ENCODE data around the gene SPNS3. TPM values are rescaled to one million over a fixed set of nuclear protein-coding genes. Genes with fewer than 3 reads are reported as not detected.

Gene SPNS3
- total RNA-seq, 4 donors from 2014 or later = not detected

DNA sequence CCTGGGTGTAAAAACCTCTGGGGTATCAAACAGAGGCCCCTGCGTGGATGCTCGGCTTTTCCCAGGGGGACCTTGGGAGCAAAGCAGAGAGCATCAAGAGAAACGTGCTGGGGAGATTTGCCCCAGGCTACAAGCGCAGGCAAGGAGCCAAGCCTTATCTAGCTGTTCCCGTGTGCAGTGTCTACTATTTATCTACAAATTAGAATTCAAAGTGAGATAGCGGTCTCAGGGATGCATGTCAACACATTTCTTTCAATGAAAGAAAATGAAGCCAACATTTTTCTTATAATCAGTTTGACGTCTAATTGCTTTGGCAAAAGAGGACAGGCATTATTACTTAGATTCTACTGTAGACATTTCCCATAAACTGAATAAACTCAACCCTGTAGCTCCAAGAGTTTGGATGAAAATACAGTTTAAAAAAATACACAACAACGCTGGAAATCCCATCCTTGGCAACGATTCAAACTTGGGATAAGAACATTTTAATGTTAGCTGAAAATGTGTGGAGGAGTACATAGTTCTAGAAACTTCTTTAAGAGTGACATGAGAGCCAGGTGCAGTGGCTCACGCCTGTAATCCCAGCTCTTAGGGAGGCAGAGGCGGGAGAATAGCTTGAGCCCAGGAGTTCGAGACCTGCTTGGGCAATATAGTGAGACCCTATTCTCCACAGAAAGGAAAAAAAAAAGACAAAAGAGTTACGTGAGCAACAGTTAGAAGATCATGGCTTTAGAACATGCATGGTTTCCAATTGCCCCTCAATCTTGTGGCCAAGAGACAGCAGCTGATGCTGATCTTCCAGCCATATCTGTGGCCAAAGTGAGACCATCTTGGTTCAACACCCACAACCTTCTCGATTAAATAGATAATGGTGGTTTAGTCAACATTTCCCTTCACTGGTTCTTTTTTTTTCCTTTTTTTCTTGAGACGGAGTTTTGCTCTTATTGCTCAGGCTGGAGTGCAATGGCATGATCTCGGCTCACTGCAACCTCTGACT, 7.2 kb downstream of the SPNS3 start:
- H3K4me1 ChIP-seq = no peaks in the 10 kb centered on the region
- H3K36me3 ChIP-seq = no peaks in the 10 kb centered on the region
- H3K27ac ChIP-seq = no peak overlapping the region
- H3K27me3 ChIP-seq = no peaks in the 10 kb centered on the region
- in situ Hi-C loops (cut with MboI; ENCODE audit: low sequenced_read_pairs in 4 of 4) = loop anchor here in 2 of 4 donors (25.0 kb wide), 1 partner anchor 196 kb away; the partner anchor contains the start of gene ALOX15 (in 2 of the 2)
- TF ChIP-seq, protein P1, sequence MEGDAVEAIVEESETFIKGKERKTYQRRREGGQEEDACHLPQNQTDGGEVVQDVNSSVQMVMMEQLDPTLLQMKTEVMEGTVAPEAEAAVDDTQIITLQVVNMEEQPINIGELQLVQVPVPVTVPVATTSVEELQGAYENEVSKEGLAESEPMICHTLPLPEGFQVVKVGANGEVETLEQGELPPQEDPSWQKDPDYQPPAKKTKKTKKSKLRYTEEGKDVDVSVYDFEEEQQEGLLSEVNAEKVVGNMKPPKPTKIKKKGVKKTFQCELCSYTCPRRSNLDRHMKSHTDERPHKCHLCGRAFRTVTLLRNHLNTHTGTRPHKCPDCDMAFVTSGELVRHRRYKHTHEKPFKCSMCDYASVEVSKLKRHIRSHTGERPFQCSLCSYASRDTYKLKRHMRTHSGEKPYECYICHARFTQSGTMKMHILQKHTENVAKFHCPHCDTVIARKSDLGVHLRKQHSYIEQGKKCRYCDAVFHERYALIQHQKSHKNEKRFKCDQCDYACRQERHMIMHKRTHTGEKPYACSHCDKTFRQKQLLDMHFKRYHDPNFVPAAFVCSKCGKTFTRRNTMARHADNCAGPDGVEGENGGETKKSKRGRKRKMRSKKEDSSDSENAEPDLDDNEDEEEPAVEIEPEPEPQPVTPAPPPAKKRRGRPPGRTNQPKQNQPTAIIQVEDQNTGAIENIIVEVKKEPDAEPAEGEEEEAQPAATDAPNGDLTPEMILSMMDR (IDR thresholded peaks at IDR 0.05 in 4 of 5, conservative IDR thresholded peaks at IDR 0.05 in 1 of 5) = no peak
- no peak for TF ChIP-seq POLR2A (IDR thresholded peaks at IDR 0.05)
- DNase-seq (no peak), ATAC-seq (no peak)
- no peak overlapping the region for H3K4me3 ChIP-seq
- intact Hi-C loops (cut with DNase I; ENCODE audit: low total_unique reads) = no loop called here
- no peaks in the 10 kb centered on the region for H3K9me3 ChIP-seq

DNA sequence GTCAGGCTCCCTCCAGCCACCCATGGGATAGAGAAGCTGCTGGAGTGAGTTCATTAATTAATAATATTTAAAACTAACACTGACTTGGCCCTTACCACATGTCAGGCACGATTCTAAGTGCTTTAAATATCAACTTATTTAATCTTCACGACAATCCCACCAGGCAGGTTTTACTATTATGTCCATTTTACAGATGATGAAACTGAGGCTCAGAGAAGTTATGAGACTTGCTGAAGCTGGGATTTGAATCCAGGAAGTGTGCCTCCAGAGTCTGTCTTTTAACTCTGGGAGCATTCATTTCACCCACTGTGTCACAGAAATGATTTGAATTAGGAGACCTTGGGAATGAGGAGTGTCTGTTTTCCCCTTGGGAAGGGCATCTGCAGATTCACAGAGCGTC, 8.8 kb downstream of the SPNS3 start:
- Histone ChIP-seq H3K4me1 (no peaks in the 10 kb centered on the region), H3K4me3 (no peak overlapping the region), H3K36me3 (no peaks in the 10 kb centered on the region), H3K27me3 (no peaks in the 10 kb centered on the region), H3K9me3 (no peaks in the 10 kb centered on the region), H3K27ac (no peak overlapping the region)
- in situ Hi-C loops (cut with MboI; ENCODE audit: low sequenced_read_pairs in 4 of 4) = loop anchor here in 2 of 4 donors (25.0 kb wide), 1 partner anchor 195 kb away; the partner anchor contains the start of gene ALOX15 (in 2 of the 2)
- ATAC-seq (no peak), DNase-seq (no peak)
- intact Hi-C loops (cut with DNase I; ENCODE audit: low total_unique reads) = no loop called here
- TF ChIP-seq POLR2A (IDR thresholded peaks at IDR 0.05) = no peak
- TF ChIP-seq, protein P1 (IDR thresholded peaks at IDR 0.05 in 4 of 5, conservative IDR thresholded peaks at IDR 0.05 in 1 of 5) = no peak

DNA sequence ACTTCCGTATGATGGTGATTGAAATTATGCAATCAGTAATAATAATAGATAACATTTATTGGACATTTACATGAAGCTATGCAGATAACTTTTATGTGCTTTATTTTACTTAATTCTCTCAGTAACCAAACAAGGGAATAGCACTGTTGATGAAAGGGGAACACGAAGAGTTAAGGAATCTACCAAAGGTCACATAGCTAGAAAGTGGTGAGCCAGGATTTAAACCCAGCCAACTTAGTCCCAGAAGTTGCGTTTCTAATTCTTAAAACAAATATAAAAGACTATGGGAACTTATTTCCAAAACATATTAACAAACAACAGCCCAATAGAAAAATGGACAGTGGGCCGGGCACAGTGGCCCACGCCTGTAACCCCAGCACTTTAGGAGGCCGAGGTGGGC, 9.7 kb downstream of the SPNS3 start:
- H3K27me3 ChIP-seq = no peaks in the 10 kb centered on the region
- ATAC-seq (no peak), DNase-seq (no peak)
- in situ Hi-C loops (cut with MboI; ENCODE audit: low sequenced_read_pairs in 4 of 4) = loop anchor here in 2 of 4 donors (25.0 kb wide), 1 partner anchor 194 kb away; the partner anchor contains the start of gene ALOX15 (in 2 of the 2)
- H3K27ac ChIP-seq = no peak overlapping the region
- H3K9me3 ChIP-seq = no peaks in the 10 kb centered on the region
- no peak overlapping the region for H3K4me3 ChIP-seq
- no peaks in the 10 kb centered on the region for H3K36me3 ChIP-seq
- TF ChIP-seq, protein P1 (IDR thresholded peaks at IDR 0.05 in 4 of 5, conservative IDR thresholded peaks at IDR 0.05 in 1 of 5) = no peak
- TF ChIP-seq POLR2A (IDR thresholded peaks at IDR 0.05) = no peak
- H3K4me1 ChIP-seq = no peaks in the 10 kb centered on the region
- intact Hi-C loops (cut with DNase I; ENCODE audit: low total_unique reads) = no loop called here

DNA sequence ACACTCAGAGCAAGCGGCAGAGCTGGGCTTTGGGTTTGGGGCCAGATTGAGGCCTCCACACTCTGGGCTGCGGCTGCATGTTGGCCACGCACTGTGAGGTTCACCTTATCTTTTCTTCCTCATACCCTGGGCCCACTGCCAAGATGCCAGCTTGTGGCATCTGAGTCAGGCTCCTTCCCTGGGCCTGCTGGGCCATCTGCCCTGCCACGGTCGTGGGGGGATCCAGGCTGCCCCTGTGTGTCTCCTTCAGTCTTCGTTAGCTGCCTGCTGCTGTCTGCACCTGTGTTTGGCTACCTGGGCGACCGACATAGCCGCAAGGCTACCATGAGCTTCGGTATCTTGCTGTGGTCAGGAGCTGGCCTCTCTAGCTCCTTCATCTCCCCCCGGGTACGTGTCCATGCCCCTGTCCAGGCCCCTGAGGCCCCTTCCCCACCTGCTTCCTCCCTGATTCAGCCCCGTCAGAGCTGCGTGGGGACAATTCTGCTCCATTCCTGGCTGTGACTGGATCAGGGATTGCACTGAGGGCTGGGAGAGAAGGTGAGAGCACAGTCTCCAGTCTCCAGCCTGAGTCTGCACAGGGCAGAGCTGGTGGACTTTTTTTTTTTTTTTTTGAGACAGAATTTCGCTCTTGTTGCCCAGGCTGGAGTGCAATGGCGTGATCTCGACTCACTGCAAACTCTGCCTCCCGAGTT, 11.2 kb downstream of the SPNS3 start:
- no peaks in the 10 kb centered on the region for H3K36me3 ChIP-seq
- in situ Hi-C loops (cut with MboI; ENCODE audit: low sequenced_read_pairs in 4 of 4) = loop anchor here in 2 of 4 donors (25.0 kb wide), 1 partner anchor 192 kb away; the partner anchor contains the start of gene ALOX15 (in 2 of the 2)
- H3K4me1 ChIP-seq = no peaks in the 10 kb centered on the region
- H3K27me3 ChIP-seq = no peaks in the 10 kb centered on the region
- DNase-seq = peak; percentile 54 to 70
- ATAC-seq = peak; percentile 83 to 86
- no peak for TF ChIP-seq POLR2A (IDR thresholded peaks at IDR 0.05)
- TF ChIP-seq, protein P1 (IDR thresholded peaks at IDR 0.05 in 4 of 5, conservative IDR thresholded peaks at IDR 0.05 in 1 of 5) = no peak
- no peak overlapping the region for H3K27ac ChIP-seq
- intact Hi-C loops (cut with DNase I; ENCODE audit: low total_unique reads) = no loop called here
- no peak overlapping the region for H3K4me3 ChIP-seq
- no peaks in the 10 kb centered on the region for H3K9me3 ChIP-seq

Data from gastrocnemius medialis (tissue), 4 donors.